IMR-90 (cell line): ENCODE results near the gene HDAC8. TPM values are rescaled to one million over a fixed set of nuclear protein-coding genes. Genes with fewer than 3 reads are reported as not detected.

ENCODE experiments used
- ATAC-seq: fragments of 200-7000 bp; cut with Tn5 transposase; 2 replicates; pipeline ENCODE4 v1.9.1; 2020; ENCODE audit warnings: low read depth, mild to moderate bottlenecking, moderate library complexity
- BruUV-seq: library from RNA; stranded (reverse); fragments of 400-500 nt; replicated peaks from 2 replicates; lab custom pipeline; 2021; lab: Mats Ljungman, UMichigan
- CTCF ChIA-PET: fragments of 300-600 bp; formaldehyde crosslinking; extraction: SDS; loops from one replicate; lab custom pipeline; 2021; ENCODE audit warnings: antibody characterized with exemption; lab: Yijun Ruan, JAX
- POLR2A ChIA-PET: fragments of 300-600 bp; sonication (Branson Sonifier 250); formaldehyde crosslinking; loops from one replicate; lab custom pipeline; 2022; ENCODE audit warnings: antibody characterized with exemption; ENCODE audit not compliant: unreplicated experiment; lab: Charles Lee
- DNase-seq: peaks from one replicate; pipeline ENCODE4 v3.0.0; 2013
- H2AFZ ChIP-seq: replicated peaks from 2 replicates; pipeline ENCODE3; 2013; ENCODE audit warnings: low read length, mild to moderate bottlenecking; ENCODE audit not compliant: poor library complexity
- H2AK5ac ChIP-seq: 2 replicates; pipeline ENCODE4 v1.6.1; 2013; ENCODE audit warnings: low read depth, low read length, inconsistent platforms
- H2AK9ac ChIP-seq: replicated peaks from 2 replicates; pipeline ENCODE3; 2013; ENCODE audit warnings: mild to moderate bottlenecking, low read depth, low read length, moderate library complexity; ENCODE audit not compliant: poor library complexity
- H2BK120ac ChIP-seq: 2 replicates; pipeline ENCODE4 v1.6.1; 2013; ENCODE audit warnings: low read depth, low read length, inconsistent platforms
- H2BK15ac ChIP-seq: 3 replicates; pipeline ENCODE4 v1.6.1; 2013; ENCODE audit warnings: low read depth, low read length, inconsistent platforms
- H2BK20ac ChIP-seq: 2 replicates; pipeline ENCODE4 v1.6.1; 2013; ENCODE audit warnings: low read depth, mild to moderate bottlenecking, inconsistent platforms, low read length, moderate library complexity
- H2BK5ac ChIP-seq: 2 replicates; pipeline ENCODE4 v1.6.1; 2013; ENCODE audit warnings: mild to moderate bottlenecking, low read depth, low read length, inconsistent platforms; ENCODE audit not compliant: poor library complexity, severe bottlenecking
- H3K14ac ChIP-seq: replicated peaks from 2 replicates; pipeline ENCODE4 v1.6.1; 2013; ENCODE audit warnings: low read depth, low read length, inconsistent platforms
- H3K18ac ChIP-seq: 2 replicates; pipeline ENCODE4 v1.6.1; 2013; ENCODE audit warnings: low read depth, low read length, control low read depth
- H3K23ac ChIP-seq: 2 replicates; pipeline ENCODE4 v1.6.1; 2013; ENCODE audit warnings: low read depth, low read length, inconsistent platforms
- H3K27ac ChIP-seq: 2 replicates; pipeline ENCODE4 v1.5.1; 2013; ENCODE audit warnings: mild to moderate bottlenecking, control low read depth, low read length; ENCODE audit not compliant: insufficient read depth
- H3K27me3 ChIP-seq: 2 replicates; pipeline ENCODE4 v1.6.1; 2013; ENCODE audit warnings: low read length; ENCODE audit not compliant: control insufficient read depth, insufficient read depth
- H3K36me3 ChIP-seq: 2 replicates; pipeline ENCODE4 v1.6.1; 2013; ENCODE audit warnings: low read length, mixed read lengths; ENCODE audit not compliant: control insufficient read depth, insufficient read depth
- H3K4ac ChIP-seq: 2 replicates; pipeline ENCODE4 v1.6.1; 2013; ENCODE audit warnings: low read depth, low read length, inconsistent platforms
- H3K4me1 ChIP-seq: 2 replicates; pipeline ENCODE4 v1.6.1; 2013; ENCODE audit warnings: low read length, mixed read lengths; ENCODE audit not compliant: control insufficient read depth, insufficient read depth
- H3K4me2 ChIP-seq: 2 replicates; pipeline ENCODE4 v1.6.1; 2013; ENCODE audit warnings: low read depth, mild to moderate bottlenecking, control low read depth, low read length, moderate library complexity
- H3K4me3 ChIP-seq: 2 replicates; pipeline ENCODE4 v1.5.1; 2013; ENCODE audit warnings: low read depth, mild to moderate bottlenecking, control low read depth, low read length, moderate library complexity; ENCODE audit not compliant: insufficient read depth
- H3K56ac ChIP-seq: 2 replicates; pipeline ENCODE4 v1.6.1; 2013; ENCODE audit warnings: low read length, inconsistent platforms; ENCODE audit not compliant: insufficient read depth; ENCODE audit errors: extremely low read depth
- H3K79me1 ChIP-seq, 2 experiments: 2 replicates each; pipeline ENCODE4 v1.6.1; 2013; ENCODE audit warnings: low read length in 2 of 2, inconsistent platforms in 1 of 2, low read depth in 1 of 2
- H3K9ac ChIP-seq: 2 replicates; pipeline ENCODE4 v1.6.1; 2013; ENCODE audit warnings: low read depth, low read length, control low read depth
- H3K9me1 ChIP-seq: 2 replicates; pipeline ENCODE4 v1.6.1; 2013; ENCODE audit warnings: low read length, inconsistent platforms; ENCODE audit not compliant: insufficient read depth
- H3K9me3 ChIP-seq: 2 replicates; pipeline ENCODE4 v1.6.1; 2013; ENCODE audit warnings: low read length; ENCODE audit not compliant: control insufficient read depth, insufficient read depth
- H4K20me1 ChIP-seq: 2 replicates; pipeline ENCODE4 v1.6.1; 2013; ENCODE audit warnings: low read length, inconsistent platforms; ENCODE audit not compliant: insufficient read depth
- H4K5ac ChIP-seq: 2 replicates; pipeline ENCODE4 v1.6.1; 2013; ENCODE audit warnings: mild to moderate bottlenecking, low read depth, low read length, control low read depth
- H4K8ac ChIP-seq, 2 experiments: 2 replicates each; pipeline ENCODE4 v1.6.1; 2013; ENCODE audit warnings: low read depth in 2 of 2, low read length in 2 of 2, control low read depth in 1 of 2, inconsistent platforms in 1 of 2
- H4K91ac ChIP-seq: 2 replicates; pipeline ENCODE4 v1.6.1; 2013; ENCODE audit warnings: low read depth, low read length, inconsistent platforms; ENCODE audit not compliant: insufficient read depth
- CEBPB ChIP-seq: IDR thresholded peaks from 2 replicates; pipeline ENCODE4 v1.6.1; 2012; ENCODE audit warnings: low read depth, low read length, improper control_type of control experiment
- CHD1 ChIP-seq: IDR thresholded peaks from 2 replicates; pipeline ENCODE4 v1.6.1; 2012; ENCODE audit warnings: low read depth, low read length, improper control_type of control experiment
- FOS ChIP-seq: fragments of 150-350 bp; IDR thresholded peaks from 2 replicates; pipeline ENCODE4 v1.6.1; 2016; ENCODE audit warnings: low read depth, low read length
- MAFK ChIP-seq: IDR thresholded peaks from 2 replicates; pipeline ENCODE4 v1.6.1; 2012; ENCODE audit warnings: low read depth, low read length, improper control_type of control experiment
- MAZ ChIP-seq: IDR thresholded peaks from 2 replicates; pipeline ENCODE4 v1.6.1; 2012; ENCODE audit warnings: low read depth, mild to moderate bottlenecking, low read length, improper control_type of control experiment, moderate library complexity, borderline replicate concordance
- MXI1 ChIP-seq: IDR thresholded peaks from 2 replicates; pipeline ENCODE4 v1.6.1; 2012; ENCODE audit warnings: low read depth, mild to moderate bottlenecking, low read length, moderate library complexity, borderline replicate concordance
- NFE2L2 ChIP-seq: fragments of 150-350 bp; IDR thresholded peaks from 2 replicates; pipeline ENCODE4 v1.6.1; 2016; ENCODE audit warnings: low read depth, mild to moderate bottlenecking, low read length
- POLR2A ChIP-seq: IDR thresholded peaks from 2 replicates; pipeline ENCODE4 v1.6.1; 2012; ENCODE audit warnings: mild to moderate bottlenecking, low read depth, low read length
- RAD21 ChIP-seq: IDR thresholded peaks from 2 replicates; pipeline ENCODE4 v1.6.1; 2012; ENCODE audit warnings: low read length, improper control_type of control experiment
- RCOR1 ChIP-seq: IDR thresholded peaks from 2 replicates; pipeline ENCODE4 v1.6.1; 2012; ENCODE audit warnings: mild to moderate bottlenecking, low read length, improper control_type of control experiment; ENCODE audit not compliant: insufficient replicate concordance
- RFX5 ChIP-seq: IDR thresholded peaks from 2 replicates; pipeline ENCODE4 v1.8.0; 2012; ENCODE audit warnings: low read depth, mild to moderate bottlenecking, low read length, moderate library complexity
- SMC3 ChIP-seq: fragments of 150-350 bp; IDR thresholded peaks from 2 replicates; pipeline ENCODE4 v1.6.1; 2016; ENCODE audit warnings: low read depth, mild to moderate bottlenecking, antibody characterized with exemption, low read length, moderate library complexity
- WGBS, 2 experiments: methylation state at CpG; one replicate each; pipeline versions ENCODE4 v1.1.5 to v1.1.7; 2013; ENCODE audit warnings: missing lambda C conversion rate in 2 of 2; ENCODE audit not compliant: insufficient read length in 1 of 2; ENCODE audit errors: extremely low coverage in 2 of 2; 5-methylcytosine and 5-hydroxymethylcytosine counted together
- dilution Hi-C: fragments of 300-500 bp; cut with HindIII; formaldehyde crosslinking; loops from one replicate; pipeline ENCODE4 v1.14.3; 2018; ENCODE audit warnings: low sequenced_read_pairs; ENCODE audit not compliant: unreplicated experiment
- in situ Hi-C: fragments of 300-500 bp; cut with MboI; formaldehyde crosslinking; loops from 3 replicates; pipeline ENCODE4 v1.14.3; 2019; ENCODE audit warnings: low sequenced_read_pairs, inconsistent platforms, mixed read lengths
- intact Hi-C: fragments of 100-400 bp; cut with micrococcal nuclease; formaldehyde crosslinking; loops from 2 replicates; pipeline ENCODE4 v1.10.0; 2022
- polyA plus RNA-seq, 3 experiments: library from polyadenylated mRNA; depleted of rRNA; stranded (reverse); fragments of >200 nt; gene quantifications; 2 replicates each; pipeline ENCODE4 v1.2.3, GENCODE V29; 2012; ENCODE audit warnings: low replicate concordance in 1 of 3
- total RNA-seq: library from RNA; depleted of rRNA; stranded (reverse); fragments of >200 nt; gene quantifications from 2 replicates; pipeline ENCODE4 v1.2.3, GENCODE V29; 2012
- TF ChIP-seq, protein P1 (sequence below): conservative IDR thresholded peaks from 2 replicates; pipeline ENCODE4 v1.5.1; 2012; ENCODE audit warnings: mild to moderate bottlenecking, low read depth, low read length, improper control_type of control experiment
- TF ChIP-seq, protein P2 (sequence below): fragments of 150-350 bp; IDR thresholded peaks from 2 replicates; pipeline ENCODE4 v1.6.1; 2016; ENCODE audit warnings: low read depth, mild to moderate bottlenecking, low read length, moderate library complexity, borderline replicate concordance
- TF ChIP-seq, protein P3 (sequence below): fragments of 150-350 bp; IDR thresholded peaks from 2 replicates; pipeline ENCODE4 v1.6.1; 2017; ENCODE audit warnings: mild to moderate bottlenecking, antibody characterized with exemption, low read length, low read depth

HDAC8 gene
- total and polyA plus RNA-seq, 2 of the 4 experiments (the other 2 are of a cell fraction), result 16.1 to 28.5 TPM

DNA sequence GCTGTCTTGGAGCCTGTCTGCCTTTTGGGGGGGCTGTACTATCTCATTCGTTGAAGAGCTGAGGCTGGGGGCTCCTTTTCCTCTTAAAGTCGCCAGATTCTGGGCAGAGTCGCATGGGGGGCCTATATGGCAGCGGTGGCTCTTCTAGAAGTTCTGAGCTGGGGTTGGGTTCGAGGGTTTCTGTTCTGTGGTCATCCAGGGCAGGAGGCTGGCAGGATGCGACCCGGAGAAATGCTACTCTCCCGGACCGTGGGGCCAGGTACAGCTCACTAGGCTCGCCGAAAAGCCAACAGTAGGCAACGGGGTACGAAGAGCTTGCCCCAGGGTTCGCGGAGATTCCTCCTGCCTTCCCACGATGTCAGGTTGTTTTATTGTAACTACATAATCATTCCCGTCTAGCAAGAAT is 265.0 kb downstream of the HDAC8 start:
- H3K4me3 ChIP-seq, result no peak overlapping the region
- H4K5ac ChIP-seq, result no peak overlapping the region
- no peaks in the 10 kb centered on the region; the same call in none of the 2 replicates for H4K20me1 ChIP-seq
- no peak overlapping the region for H3K4me2 ChIP-seq
- no TSS peak for BruUV-seq
- H3K36me3 ChIP-seq, result no peaks in the 10 kb centered on the region
- peak overlapping the region; percentile 57 for H2AK9ac ChIP-seq
- peaks cover 73% of the 10 kb centered on the region for H3K27me3 ChIP-seq
- H4K8ac ChIP-seq, result no peak overlapping the region
- H3K79me1 ChIP-seq, result no peaks in the 10 kb centered on the region
- H3K4me1 ChIP-seq, result peaks cover 4% of the 10 kb centered on the region; the same call in 1 of the 2 replicates
- no peak overlapping the region for H2BK15ac ChIP-seq
- H2AK5ac ChIP-seq, result no peak overlapping the region; the same call in 1 of the 2 replicates
- 0% methylated on average over 1 of the region's 17 CpGs; no CpG with 5 or more reads in 1 of the 2 experiments for WGBS, 2 experiments
- TF ChIP-seq POLR2A (no peak), MAZ (no peak), NFE2L2 (no peak), CHD1 (no peak), MAFK (no peak), FOS (no peak), MXI1 (no peak), RAD21 (no peak), CEBPB (no peak), RCOR1 (no peak), RFX5 (no peak), SMC3 (no peak)
- TF ChIP-seq, protein P1, sequence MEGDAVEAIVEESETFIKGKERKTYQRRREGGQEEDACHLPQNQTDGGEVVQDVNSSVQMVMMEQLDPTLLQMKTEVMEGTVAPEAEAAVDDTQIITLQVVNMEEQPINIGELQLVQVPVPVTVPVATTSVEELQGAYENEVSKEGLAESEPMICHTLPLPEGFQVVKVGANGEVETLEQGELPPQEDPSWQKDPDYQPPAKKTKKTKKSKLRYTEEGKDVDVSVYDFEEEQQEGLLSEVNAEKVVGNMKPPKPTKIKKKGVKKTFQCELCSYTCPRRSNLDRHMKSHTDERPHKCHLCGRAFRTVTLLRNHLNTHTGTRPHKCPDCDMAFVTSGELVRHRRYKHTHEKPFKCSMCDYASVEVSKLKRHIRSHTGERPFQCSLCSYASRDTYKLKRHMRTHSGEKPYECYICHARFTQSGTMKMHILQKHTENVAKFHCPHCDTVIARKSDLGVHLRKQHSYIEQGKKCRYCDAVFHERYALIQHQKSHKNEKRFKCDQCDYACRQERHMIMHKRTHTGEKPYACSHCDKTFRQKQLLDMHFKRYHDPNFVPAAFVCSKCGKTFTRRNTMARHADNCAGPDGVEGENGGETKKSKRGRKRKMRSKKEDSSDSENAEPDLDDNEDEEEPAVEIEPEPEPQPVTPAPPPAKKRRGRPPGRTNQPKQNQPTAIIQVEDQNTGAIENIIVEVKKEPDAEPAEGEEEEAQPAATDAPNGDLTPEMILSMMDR, result no peak
- TF ChIP-seq, protein P2, sequence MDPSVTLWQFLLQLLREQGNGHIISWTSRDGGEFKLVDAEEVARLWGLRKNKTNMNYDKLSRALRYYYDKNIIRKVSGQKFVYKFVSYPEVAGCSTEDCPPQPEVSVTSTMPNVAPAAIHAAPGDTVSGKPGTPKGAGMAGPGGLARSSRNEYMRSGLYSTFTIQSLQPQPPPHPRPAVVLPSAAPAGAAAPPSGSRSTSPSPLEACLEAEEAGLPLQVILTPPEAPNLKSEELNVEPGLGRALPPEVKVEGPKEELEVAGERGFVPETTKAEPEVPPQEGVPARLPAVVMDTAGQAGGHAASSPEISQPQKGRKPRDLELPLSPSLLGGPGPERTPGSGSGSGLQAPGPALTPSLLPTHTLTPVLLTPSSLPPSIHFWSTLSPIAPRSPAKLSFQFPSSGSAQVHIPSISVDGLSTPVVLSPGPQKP, result no peak
- TF ChIP-seq, protein P3, sequence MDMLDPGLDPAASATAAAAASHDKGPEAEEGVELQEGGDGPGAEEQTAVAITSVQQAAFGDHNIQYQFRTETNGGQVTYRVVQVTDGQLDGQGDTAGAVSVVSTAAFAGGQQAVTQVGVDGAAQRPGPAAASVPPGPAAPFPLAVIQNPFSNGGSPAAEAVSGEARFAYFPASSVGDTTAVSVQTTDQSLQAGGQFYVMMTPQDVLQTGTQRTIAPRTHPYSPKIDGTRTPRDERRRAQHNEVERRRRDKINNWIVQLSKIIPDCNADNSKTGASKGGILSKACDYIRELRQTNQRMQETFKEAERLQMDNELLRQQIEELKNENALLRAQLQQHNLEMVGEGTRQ, result no peak
- H3K27ac ChIP-seq, result no peak overlapping the region
- intact Hi-C loops (loop anchor here (5.0 kb wide), 1 partner anchor 235 kb away; no protein-coding TSS in a partner anchor), in situ Hi-C loops (no loop called here), dilution Hi-C loops (no loop called here)
- no peak overlapping the region for H3K4ac ChIP-seq
- H3K9ac ChIP-seq, result no peak overlapping the region
- H3K9me3 ChIP-seq, result no peaks in the 10 kb centered on the region
- no peak overlapping the region for H4K91ac ChIP-seq
- H2BK5ac ChIP-seq, result no peak overlapping the region
- no peak overlapping the region for H3K56ac ChIP-seq
- no peak overlapping the region for H2BK120ac ChIP-seq
- CTCF ChIA-PET, result no interaction called here
- H2AFZ ChIP-seq, result peak overlapping the region; percentile 90
- DNase-seq, result no peak
- POLR2A ChIA-PET, result no interaction called here
- no peak overlapping the region; the same call in 1 of the 2 replicates for H3K23ac ChIP-seq
- no peak for ATAC-seq
- H3K14ac ChIP-seq, result no peak overlapping the region
- H3K18ac ChIP-seq, result no peak overlapping the region
- H3K9me1 ChIP-seq, result no peaks in the 10 kb centered on the region
- no peak overlapping the region for H2BK20ac ChIP-seq
